GM23248 (cell line): ENCODE data around the gene ABCC1. TPM values are rescaled to one million over a fixed set of nuclear protein-coding genes. Genes with fewer than 3 reads are reported as not detected.

ENCODE experiments used
- DNase-seq: peaks from one replicate; pipeline ENCODE4 v3.0.0-alpha.2; 2015
- H2AFZ ChIP-seq: fragments of 200-600 bp; sonication (generic); 2 replicates; pipeline ENCODE4 v1.6.1; 2016; ENCODE audit warnings: antibody characterized with exemption
- H3F3A ChIP-seq: fragments of 200-600 bp; sonication (generic); 2 replicates; pipeline ENCODE4 v1.6.1; 2016; ENCODE audit warnings: mild to moderate bottlenecking, antibody characterized with exemption, mixed run types; ENCODE audit not compliant: insufficient read depth
- H3K27ac ChIP-seq: fragments of 200-600 bp; sonication (generic); 2 replicates; pipeline ENCODE4 v1.5.1; 2016; ENCODE audit warnings: mild to moderate bottlenecking
- H3K27me3 ChIP-seq: fragments of 200-600 bp; sonication (generic); replicated peaks from 2 replicates; pipeline ENCODE4 v1.6.1; 2016; ENCODE audit warnings: mild to moderate bottlenecking; ENCODE audit not compliant: insufficient read depth
- H3K36me3 ChIP-seq: fragments of 200-600 bp; sonication (generic); 2 replicates; pipeline ENCODE4 v1.6.1; 2016; ENCODE audit warnings: low read depth, mild to moderate bottlenecking
- H3K4me1 ChIP-seq: fragments of 200-600 bp; sonication (generic); 2 replicates; pipeline ENCODE4 v1.6.1; 2016; ENCODE audit warnings: mild to moderate bottlenecking; ENCODE audit not compliant: insufficient read depth
- H3K4me2 ChIP-seq: fragments of 200-600 bp; sonication (generic); one replicate; pipeline ENCODE4 v1.6.1; 2016; ENCODE audit warnings: mild to moderate bottlenecking; ENCODE audit not compliant: unreplicated experiment
- H3K4me3 ChIP-seq: fragments of 200-600 bp; sonication (generic); 2 replicates; pipeline ENCODE4 v1.5.1; 2016; ENCODE audit warnings: mild to moderate bottlenecking
- H3K79me2 ChIP-seq: fragments of 200-600 bp; sonication (generic); 2 replicates; pipeline ENCODE4 v1.6.1; 2016; ENCODE audit warnings: mild to moderate bottlenecking; ENCODE audit not compliant: insufficient read depth
- H3K9ac ChIP-seq: fragments of 200-600 bp; sonication (generic); 2 replicates; pipeline ENCODE4 v1.6.1; 2016; ENCODE audit warnings: mild to moderate bottlenecking
- H3K9me2 ChIP-seq: fragments of 200-600 bp; sonication (generic); 2 replicates; pipeline ENCODE4 v1.6.1; 2016; ENCODE audit warnings: mixed run types, mild to moderate bottlenecking, moderate library complexity; ENCODE audit not compliant: insufficient read depth
- H3K9me3 ChIP-seq: fragments of 200-600 bp; sonication (generic); one replicate; pipeline ENCODE4 v1.6.1; 2017; ENCODE audit warnings: low read depth
- H4K20me1 ChIP-seq: fragments of 200-600 bp; sonication (generic); 2 replicates; pipeline ENCODE4 v1.6.0; 2016; ENCODE audit not compliant: insufficient read depth
- EZH2 ChIP-seq: fragments of 200-600 bp; sonication (generic); IDR thresholded peaks from 2 replicates; pipeline ENCODE4 v1.6.1; 2018; ENCODE audit warnings: antibody characterized with exemption, mild to moderate bottlenecking; ENCODE audit not compliant: insufficient read depth, poor library complexity, severe bottlenecking
- EZH2phosphoT487 ChIP-seq: fragments of 200-600 bp; sonication (generic); IDR thresholded peaks from 2 replicates; pipeline ENCODE4 v1.6.1; 2018; ENCODE audit warnings: antibody characterized with exemption, moderate library complexity, mild to moderate bottlenecking, low read depth; ENCODE audit not compliant: insufficient read depth
- WGBS, 2 experiments: methylation state at CpG; one replicate each; pipeline ENCODE4 v1.1.6; 2015 to 2017; ENCODE audit warnings: low lambda C conversion rate in 2 of 2, low coverage in 1 of 2; ENCODE audit errors: missing lambda C conversion rate in 2 of 2; 5-methylcytosine and 5-hydroxymethylcytosine counted together
- in situ Hi-C: fragments of 300-500 bp; cut with MboI; formaldehyde crosslinking; loops from 2 replicates; pipeline ENCODE4 v1.15.0; 2020
- polyA plus RNA-seq: library from polyadenylated mRNA; unstranded; fragments of >200 nt; fragmentation: Nextera tagmentation; extraction: Ambion mirVana; gene quantifications from 2 replicates; pipeline ENCODE4 v1.2.1, GENCODE V29; 2016
- total RNA-seq: library from RNA; depleted of rRNA; stranded (reverse); fragments of >200 nt; shearing (Covaris generic); gene quantifications from 2 replicates; pipeline ENCODE4 v1.2.3, GENCODE V29; 2014

The ABCC1 gene
- total and polyA plus RNA-seq, 2 experiments from 2014 or later: 16.2 to 25.5 TPM

- DNase-seq: peak; percentile 80
- Histone ChIP-seq H3F3A (0 out of 2 replicates have a peak, but pooled peaks cover 7% of the 10 kb centered on the region), H2AFZ (no peak overlapping the region), H3K9me3 (no peaks in the 10 kb centered on the region), H3K36me3 (peaks cover 41% of the 10 kb centered on the region), H3K79me2 (0 out of 2 replicates have a peak, but pooled peaks cover 5% of the 10 kb centered on the region), H3K9me2 (no peaks in the 10 kb centered on the region), H3K27ac (no peak overlapping the region), H3K4me1 (no peaks in the 10 kb centered on the region), H4K20me1 (no peaks in the 10 kb centered on the region), H3K4me2 (no peak overlapping the region), H3K27me3 (no peaks in the 10 kb centered on the region), H3K9ac (no peak overlapping the region), H3K4me3 (no peak overlapping the region)
- 31% methylated on average over 11 of the region's 11 CpGs for WGBS, 2 experiments
- in situ Hi-C loops: loop anchor here (10.0 kb wide), 1 partner anchor 353 kb away; no protein-coding TSS in a partner anchor
- no peak for TF ChIP-seq EZH2phosphoT487
- no peak for TF ChIP-seq EZH2
These were observed 178.2 kb downstream of the ABCC1 start for GRCh38 chr16:16127469-16128116.

GRCh38 chr16:16131204-16131603, 181.8 kb downstream of the ABCC1 start:
- WGBS, 2 experiments: 86 to 93% methylated on average over 3 of the region's 3 CpGs
- Histone ChIP-seq H3K4me2 (no peak overlapping the region), H3K4me3 (no peak overlapping the region), H2AFZ (no peak overlapping the region), H3K9ac (no peak overlapping the region), H3K4me1 (no peaks in the 10 kb centered on the region), H3K27ac (no peak overlapping the region), H3K9me2 (no peaks in the 10 kb centered on the region), H3K9me3 (no peaks in the 10 kb centered on the region), H3K27me3 (no peaks in the 10 kb centered on the region), H3K36me3 (peaks cover 23% of the 10 kb centered on the region), H3K79me2 (0 out of 2 replicates have a peak, but pooled peaks cover 5% of the 10 kb centered on the region), H3F3A (0 out of 2 replicates have a peak, but pooled peaks cover 7% of the 10 kb centered on the region), H4K20me1 (no peaks in the 10 kb centered on the region)
- TF ChIP-seq EZH2phosphoT487 (no peak), EZH2 (no peak)
- in situ Hi-C loops: no loop called here
- DNase-seq: no peak

- WGBS, 2 experiments: 93 to 98% methylated on average over 15 of the region's 15 CpGs
- H3K4me2 ChIP-seq: no peak overlapping the region
- TF ChIP-seq EZH2phosphoT487: no peak
- TF ChIP-seq EZH2: no peak
These were observed 182.2 kb downstream of the ABCC1 start for GRCh38 chr16:16131659-16132058.

GRCh38 chr16:16133943-16134604, 184.7 kb downstream of the ABCC1 start:
- Histone ChIP-seq H3K4me1 (no peaks in the 10 kb centered on the region), H3K4me3 (no peak overlapping the region), H3K36me3 (peaks cover 38% of the 10 kb centered on the region; the same call in 1 of the 2 replicates), H3K9ac (no peak overlapping the region), H3F3A (no peaks in the 10 kb centered on the region), H3K9me2 (no peaks in the 10 kb centered on the region), H4K20me1 (no peaks in the 10 kb centered on the region), H3K27ac (no peak overlapping the region), H3K27me3 (no peaks in the 10 kb centered on the region), H3K9me3 (no peaks in the 10 kb centered on the region), H3K4me2 (no peak overlapping the region), H2AFZ (no peak overlapping the region), H3K79me2 (no peaks in the 10 kb centered on the region)
- 95 to 98% methylated on average over 21 of the region's 21 CpGs for WGBS, 2 experiments
- no peak for DNase-seq
- in situ Hi-C loops: no loop called here
- TF ChIP-seq EZH2phosphoT487 (no peak), EZH2 (no peak)

More at GRCh38 chr16:16131659-16132058, 182.2 kb downstream of the ABCC1 start:
- DNase-seq: no peak
- H4K20me1 ChIP-seq: no peaks in the 10 kb centered on the region
- H3K4me3 ChIP-seq: no peak overlapping the region
- no peaks in the 10 kb centered on the region for H3K9me2 ChIP-seq
- no peak overlapping the region for H3K27ac ChIP-seq
- no peaks in the 10 kb centered on the region for H3K27me3 ChIP-seq
- H3K4me1 ChIP-seq: no peaks in the 10 kb centered on the region
- no peak overlapping the region for H2AFZ ChIP-seq
- H3K9me3 ChIP-seq: no peaks in the 10 kb centered on the region
- no peak overlapping the region for H3K9ac ChIP-seq
- 0 out of 2 replicates have a peak, but pooled peaks cover 2% of the 10 kb centered on the region for H3F3A ChIP-seq
- in situ Hi-C loops: no loop called here
- 0 out of 2 replicates have a peak, but pooled peaks cover 5% of the 10 kb centered on the region for H3K79me2 ChIP-seq
- peaks cover 26% of the 10 kb centered on the region for H3K36me3 ChIP-seq
